ENCODE data around the gene ELOA.

GRCh38 chr1:23736437-23737134, 6.7 kb upstream of the ELOA start:
- TF ChIP-seq CTCF (IDR thresholded peaks at IDR 0.05) (no peak), POLR2A (IDR thresholded peaks at IDR 0.05) (no peak)

All from Peyer's patch (tissue), 4 donors.